Measurements from ENCODE around the gene CLCA4.
"Not testable (repeated sequence)": the region's sequence is repeated elsewhere in the genome, so short reads cannot be mapped to it uniquely, and the experiment has no call there.

Gene CLCA4

GRCh38 chr1:86537928-86538695, 8.8 kb upstream of the CLCA4 start:
- DNase-seq: no peak

GRCh38 chr1:86538775-86539174, 8.1 kb upstream of the CLCA4 start:
- no peak for DNase-seq

GRCh38 chr1:86541859-86542258, 5.0 kb upstream of the CLCA4 start:
- DNase-seq: no peak

GRCh38 chr1:86542631-86543030, 4.2 kb upstream of the CLCA4 start:
- DNase-seq: no peak

GRCh38 chr1:86548839-86549238, 2.0 kb downstream of the CLCA4 start:
- DNase-seq: no peak

GRCh38 chr1:86551305-86551704, 4.4 kb downstream of the CLCA4 start:
- DNase-seq: no peak

- DNase-seq: no peak
Observed at GRCh38 chr1:86552376-86552775, 5.5 kb downstream of the CLCA4 start.

GRCh38 chr1:86557739-86558138, 10.9 kb downstream of the CLCA4 start:
- DNase-seq: no peak

GRCh38 chr1:86563849-86564248, 17.0 kb downstream of the CLCA4 start:
- no peak for DNase-seq

GRCh38 chr1:86567341-86567740, 20.5 kb downstream of the CLCA4 start:
- no peak for DNase-seq

GRCh38 chr1:86567878-86568277, 21.0 kb downstream of the CLCA4 start:
- DNase-seq: no peak

- no peak for DNase-seq
Observed at GRCh38 chr1:86573763-86574484, 27.0 kb downstream of the CLCA4 start.

GRCh38 chr1:86581231-86581630, 34.4 kb downstream of the CLCA4 start:
- no peak for DNase-seq

- no peak for DNase-seq
Observed at GRCh38 chr1:86582161-86582560, 35.3 kb downstream of the CLCA4 start.

- no peak for DNase-seq
Observed at GRCh38 chr1:86583032-86583431, 36.2 kb downstream of the CLCA4 start.

- DNase-seq: no peak
Observed at GRCh38 chr1:86583593-86583992, 36.7 kb downstream of the CLCA4 start.

- no peak for DNase-seq
Observed at GRCh38 chr1:86594284-86594770, 47.4 kb downstream of the CLCA4 start.

- no peak for DNase-seq
Observed at GRCh38 chr1:86596224-86596623, 49.3 kb downstream of the CLCA4 start.

- DNase-seq: no peak
Observed at GRCh38 chr1:86596741-86597290, 49.9 kb downstream of the CLCA4 start.

GRCh38 chr1:86606080-86606479, 59.2 kb downstream of the CLCA4 start:
- DNase-seq: not testable (repeated sequence)

- no peak for DNase-seq
Observed at GRCh38 chr1:86616433-86616832, 69.6 kb downstream of the CLCA4 start.

- DNase-seq: no peak
Observed at GRCh38 chr1:86616871-86617270, 70.0 kb downstream of the CLCA4 start.

- no peak for DNase-seq
Observed at GRCh38 chr1:86618358-86618757, 71.5 kb downstream of the CLCA4 start.

GRCh38 chr1:86619313-86619712, 72.4 kb downstream of the CLCA4 start:
- no peak for DNase-seq
